SHP77 (cell line): ENCODE measurements around the gene RELB.

Experiments used
- DNase-seq, 2 experiments: peaks; one replicate each; lab custom pipeline; 2025; lab: John Stamatoyannopoulos, UW

The RELB gene

GRCh38 chr19:45020071-45020470 lies 18.8 kb downstream of the RELB start:
- DNase-seq = no peak

- no peak for DNase-seq
These were observed 20.7 kb downstream of the RELB start for GRCh38 chr19:45021971-45022370.

- DNase-seq = no peak
These were observed 21.8 kb downstream of the RELB start for GRCh38 chr19:45023048-45023447.

GRCh38 chr19:45025264-45025663 lies 24.0 kb downstream of the RELB start:
- DNase-seq = no peak

- no peak for DNase-seq
These were observed 26.1 kb downstream of the RELB start for GRCh38 chr19:45027371-45027770.

GRCh38 chr19:45030825-45031224 lies 29.6 kb downstream of the RELB start:
- no peak for DNase-seq

- DNase-seq = no peak
These were observed 31.2 kb downstream of the RELB start for GRCh38 chr19:45032421-45032820.

GRCh38 chr19:45035755-45036154 lies 34.5 kb downstream of the RELB start:
- no peak for DNase-seq

GRCh38 chr19:45037393-45038169 lies 36.3 kb downstream of the RELB start:
- no peak for DNase-seq

GRCh38 chr19:45038931-45039893 lies 37.9 kb downstream of the RELB start, which contains the start of gene CLASRP:
TSS of gene CLASRP (plus strand) at chr19:45039045. CDS start at chr19:45040213, 1,168 bp downstream.
- peak; percentile 73 to 81 for DNase-seq

- no peak for DNase-seq
These were observed 39.0 kb downstream of the RELB start for GRCh38 chr19:45040059-45040771.

- DNase-seq = no peak
These were observed 39.9 kb downstream of the RELB start for GRCh38 chr19:45041125-45041524.

GRCh38 chr19:45045671-45046353 lies 44.5 kb downstream of the RELB start:
- peak in 1 of 2 experiments; percentile 21 for DNase-seq

- no peak for DNase-seq
These were observed 45.1 kb downstream of the RELB start for GRCh38 chr19:45046355-45046754.

GRCh38 chr19:45047188-45047797 lies 46.0 kb downstream of the RELB start:
- DNase-seq = no peak

- DNase-seq = no peak
These were observed 47.9 kb downstream of the RELB start for GRCh38 chr19:45049073-45049736.

- DNase-seq = no peak
These were observed 48.8 kb downstream of the RELB start for GRCh38 chr19:45050036-45050435.

- DNase-seq = no peak
These were observed 50.8 kb downstream of the RELB start for GRCh38 chr19:45051929-45052579.

- DNase-seq = no peak
These were observed 55.6 kb downstream of the RELB start for GRCh38 chr19:45056831-45057230.

GRCh38 chr19:45057444-45057843 lies 56.2 kb downstream of the RELB start:
- no peak for DNase-seq
